Activated B cell treated with CpG ODN at 0.5 μM for 24 hours (primary cell): ENCODE data around the gene CDC42BPB. TPM values are rescaled to one million over a fixed set of nuclear protein-coding genes. Genes with fewer than 3 reads are reported as not detected.

ENCODE experiments used
- ATAC-seq: fragments of 200-7000 bp; cut with Tn5 transposase; one replicate; pipeline ENCODE4 v1.10.0; 2021; ENCODE audit warnings: low read depth, mild to moderate bottlenecking, moderate library complexity
- CTCF ChIA-PET: fragments of 350-600 bp; sonication (Branson Sonifier 250); formaldehyde crosslinking; loops from one replicate; lab custom pipeline; 2021; ENCODE audit warnings: antibody characterized with exemption; lab: Charles Lee
- POLR2A ChIA-PET: fragments of 350-600 bp; sonication (Branson Sonifier 250); formaldehyde crosslinking; loops from one replicate; lab custom pipeline; 2021; ENCODE audit warnings: antibody characterized with exemption; lab: Charles Lee
- DNase-seq: peaks from one replicate; pipeline ENCODE4 v3.0.0; 2022
- H3K27ac Mint-ChIP-seq: one replicate; pipeline ENCODE4 v1.8.0; 2020; ENCODE audit warnings: mixed read lengths
- H3K27me3 Mint-ChIP-seq: one replicate; pipeline ENCODE4 v1.8.0; 2021; ENCODE audit warnings: mixed read lengths
- H3K36me3 Mint-ChIP-seq: one replicate; pipeline ENCODE4 v1.8.0; 2021; ENCODE audit warnings: low read depth, mixed read lengths
- H3K4me1 Mint-ChIP-seq: one replicate; pipeline ENCODE4 v1.8.0; 2021; ENCODE audit warnings: mixed read lengths
- H3K4me3 Mint-ChIP-seq: one replicate; pipeline ENCODE4 v1.8.0; 2020; ENCODE audit warnings: mild to moderate bottlenecking, mixed read lengths
- H3K9me3 Mint-ChIP-seq: one replicate; pipeline ENCODE4 v1.8.0; 2020; ENCODE audit warnings: mixed read lengths
- intact Hi-C: fragments of 100-400 bp; cut with micrococcal nuclease; formaldehyde crosslinking; loops from one replicate; pipeline ENCODE4 v1.15.1; 2024
- total RNA-seq: library from RNA; stranded (reverse); gene quantifications from 2 replicates; pipeline ENCODE4 v1.2.3, GENCODE V29; 2022
- TF ChIP-seq, protein P1 (sequence below): fragments of 200-600 bp; IDR thresholded peaks from one replicate; pipeline ENCODE4 v1.8.0; 2022; ENCODE audit warnings: antibody characterized with exemption, mild to moderate bottlenecking

The CDC42BPB gene
- total RNA-seq, 1 donor from 2014 or later: 38.5 TPM

GRCh38 chr14:102891111-102891510 lies 166.2 kb downstream of the CDC42BPB start:
- H3K27ac Mint-ChIP-seq: no peak overlapping the region

GRCh38 chr14:102889615-102890014 lies 167.7 kb downstream of the CDC42BPB start:
- Mint-ChIP-seq H3K4me1 (peaks cover 1% of the 10 kb centered on the region), H3K36me3 (peaks cover 85% of the 10 kb centered on the region), H3K27ac (no peak overlapping the region), H3K4me3 (no peak overlapping the region), H3K9me3 (no peaks in the 10 kb centered on the region), H3K27me3 (no peaks in the 10 kb centered on the region)
- DNase-seq (no peak), ATAC-seq (no peak)
- intact Hi-C loops: no loop called here
- ChIA-PET CTCF (no interaction called here), POLR2A (no interaction called here)
- TF ChIP-seq, protein P1, sequence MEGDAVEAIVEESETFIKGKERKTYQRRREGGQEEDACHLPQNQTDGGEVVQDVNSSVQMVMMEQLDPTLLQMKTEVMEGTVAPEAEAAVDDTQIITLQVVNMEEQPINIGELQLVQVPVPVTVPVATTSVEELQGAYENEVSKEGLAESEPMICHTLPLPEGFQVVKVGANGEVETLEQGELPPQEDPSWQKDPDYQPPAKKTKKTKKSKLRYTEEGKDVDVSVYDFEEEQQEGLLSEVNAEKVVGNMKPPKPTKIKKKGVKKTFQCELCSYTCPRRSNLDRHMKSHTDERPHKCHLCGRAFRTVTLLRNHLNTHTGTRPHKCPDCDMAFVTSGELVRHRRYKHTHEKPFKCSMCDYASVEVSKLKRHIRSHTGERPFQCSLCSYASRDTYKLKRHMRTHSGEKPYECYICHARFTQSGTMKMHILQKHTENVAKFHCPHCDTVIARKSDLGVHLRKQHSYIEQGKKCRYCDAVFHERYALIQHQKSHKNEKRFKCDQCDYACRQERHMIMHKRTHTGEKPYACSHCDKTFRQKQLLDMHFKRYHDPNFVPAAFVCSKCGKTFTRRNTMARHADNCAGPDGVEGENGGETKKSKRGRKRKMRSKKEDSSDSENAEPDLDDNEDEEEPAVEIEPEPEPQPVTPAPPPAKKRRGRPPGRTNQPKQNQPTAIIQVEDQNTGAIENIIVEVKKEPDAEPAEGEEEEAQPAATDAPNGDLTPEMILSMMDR: no peak

More at GRCh38 chr14:102891111-102891510, 166.2 kb downstream of the CDC42BPB start:
- POLR2A ChIA-PET: no interaction called here
- CTCF ChIA-PET: no interaction called here
- DNase-seq (no peak), ATAC-seq (no peak)
- peaks cover 88% of the 10 kb centered on the region for H3K36me3 Mint-ChIP-seq
- TF ChIP-seq, protein P1: no peak
- no peaks in the 10 kb centered on the region for H3K9me3 Mint-ChIP-seq
- H3K4me3 Mint-ChIP-seq: no peak overlapping the region
- intact Hi-C loops: no loop called here
- peaks cover 2% of the 10 kb centered on the region for H3K4me1 Mint-ChIP-seq
- no peaks in the 10 kb centered on the region for H3K27me3 Mint-ChIP-seq

- Mint-ChIP-seq H3K4me1 (peaks cover 1% of the 10 kb centered on the region), H3K36me3 (peaks cover 85% of the 10 kb centered on the region), H3K27me3 (no peaks in the 10 kb centered on the region), H3K4me3 (no peak overlapping the region), H3K9me3 (no peaks in the 10 kb centered on the region), H3K27ac (no peak overlapping the region)
- POLR2A ChIA-PET: no interaction called here
- intact Hi-C loops: no loop called here
- TF ChIP-seq, protein P1: no peak
- DNase-seq (no peak), ATAC-seq (no peak)
- CTCF ChIA-PET: no interaction called here
Measured at GRCh38 chr14:102888748-102889147, 168.6 kb downstream of the CDC42BPB start.

- peaks cover 84% of the 10 kb centered on the region for H3K36me3 Mint-ChIP-seq
Measured at GRCh38 chr14:102885737-102886447, 171.5 kb downstream of the CDC42BPB start.

DNA sequence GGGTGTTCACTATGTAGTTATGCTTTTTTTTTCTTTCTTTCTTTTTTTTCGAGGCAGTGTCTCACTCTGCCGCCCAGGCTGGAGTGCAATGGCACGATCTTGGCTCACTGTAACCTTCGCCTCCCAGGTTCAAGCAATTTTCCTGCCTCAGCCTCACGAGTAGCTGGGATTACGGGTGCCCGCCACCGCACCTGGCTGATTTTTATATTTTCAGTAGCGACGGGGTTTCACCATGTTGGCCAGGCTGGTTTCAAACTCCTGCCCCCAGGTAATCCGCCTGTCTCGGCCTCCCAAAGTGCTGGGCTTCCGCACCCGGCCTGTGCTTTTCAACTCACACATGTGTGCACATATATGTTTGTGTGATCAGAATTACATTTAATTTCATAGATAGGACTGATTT lies 173.8 kb downstream of the CDC42BPB start:
- CTCF ChIA-PET: no interaction called here
- Mint-ChIP-seq H3K27ac (no peak overlapping the region), H3K27me3 (no peaks in the 10 kb centered on the region), H3K4me3 (no peak overlapping the region), H3K36me3 (peaks cover 79% of the 10 kb centered on the region), H3K9me3 (no peaks in the 10 kb centered on the region), H3K4me1 (no peaks in the 10 kb centered on the region)
- intact Hi-C loops: no loop called here
- POLR2A ChIA-PET: no interaction called here
- TF ChIP-seq, protein P1: no peak
- no peak for DNase-seq
- ATAC-seq: no peak

More at GRCh38 chr14:102885737-102886447, 171.5 kb downstream of the CDC42BPB start:
- no peaks in the 10 kb centered on the region for H3K4me1 Mint-ChIP-seq
- H3K9me3 Mint-ChIP-seq: no peaks in the 10 kb centered on the region
- DNase-seq: no peak
- no peak overlapping the region for H3K27ac Mint-ChIP-seq
- TF ChIP-seq, protein P1: no peak
- H3K27me3 Mint-ChIP-seq: no peaks in the 10 kb centered on the region
- no peak for ATAC-seq
- H3K4me3 Mint-ChIP-seq: no peak overlapping the region
- intact Hi-C loops: no loop called here
- ChIA-PET POLR2A (no interaction called here), CTCF (interaction anchor here (1.0 kb wide), 1 partner anchor 192 kb away, joined by 3 read pairs; no protein-coding TSS in a partner anchor)
